ENCODE results near the gene ALAD. TPM values are rescaled to one million over a fixed set of nuclear protein-coding genes. Genes with fewer than 3 reads are reported as not detected.
"Not testable (repeated sequence)": the region's sequence is repeated elsewhere in the genome, so short reads cannot be mapped to it uniquely, and the experiment has no call there.

The ALAD gene
- 8.1 TPM for polyA plus RNA-seq (2013, experiment 1 of 2)
- 8.3 TPM for polyA plus RNA-seq (2013, experiment 2 of 2)

GRCh38 chr9:113401027-113401792 is at the start of gene ALAD:
TSS of gene ALAD (minus strand) at chr9:113401284. CDS start at chr9:113393559, 7,725 bp downstream.
- Histone ChIP-seq H3K27me3 (ENCODE audit: insufficient read depth, low read length, poor library complexity) (no peaks in the 10 kb centered on the region), H3K4me3 (ENCODE audit: low read length) (peak within 1 kb of the TSS; percentile 86), H3K4me1 (ENCODE audit: control insufficient read depth, low read depth, low read length) (no peaks in the 10 kb centered on the region), H3K27ac (ENCODE audit: low read depth, low read length) (peak within 1 kb of the TSS; percentile 61), H2BK5ac (ENCODE audit: low read length) (no peak within 1 kb of the TSS), H3K4ac (ENCODE audit: low read depth, low read length) (no peak within 1 kb of the TSS), H2BK120ac (ENCODE audit: low read depth, low read length) (no peak within 1 kb of the TSS), H3K9ac (ENCODE audit: low read length) (peak within 1 kb of the TSS; percentile 90), H2BK15ac (replicated peaks; ENCODE audit: low read depth) (peak within 1 kb of the TSS; percentile 13), H4K8ac (ENCODE audit: low read depth, low read length) (no peak within 1 kb of the TSS), H3K23ac (ENCODE audit: low read length) (no peak within 1 kb of the TSS), H3K18ac (ENCODE audit: low read length) (peak within 1 kb of the TSS; percentile 19), H4K5ac (ENCODE audit: low read length) (no peak within 1 kb of the TSS), H3K4me2 (ENCODE audit: low read length) (peak within 1 kb of the TSS; percentile 48), H2AK5ac (ENCODE audit: low read length) (no peak within 1 kb of the TSS), H3K36me3 (ENCODE audit: control insufficient read depth, insufficient read depth, low read length) (no peaks in the 10 kb centered on the region), H3K79me1 (ENCODE audit: low read length) (no peaks in the 10 kb centered on the region), H3K79me2 (ENCODE audit: control insufficient read depth, insufficient read depth, low read length) (no peaks in the 10 kb centered on the region), H3K56ac (ENCODE audit: low read length) (peak within 1 kb of the TSS; percentile 92)
- WGBS (ENCODE audit: extremely low coverage, insufficient coverage, low lambda C conversion rate): no CpG with 5 or more reads among the region's 50 CpGs
- peak; percentile 99 for DNase-seq

GRCh38 chr9:113449376-113449775 is 48.3 kb upstream of the ALAD start:
- no peak overlapping the region for H2BK5ac ChIP-seq (ENCODE audit: low read length)
- H2BK120ac ChIP-seq (ENCODE audit: low read depth, low read length): no peak overlapping the region
- H3K23ac ChIP-seq (ENCODE audit: low read length): no peak overlapping the region

GRCh38 chr9:113446323-113446740 is 45.2 kb upstream of the ALAD start:
- Histone ChIP-seq H2AK5ac (ENCODE audit: low read length) (no peak overlapping the region), H3K79me1 (ENCODE audit: low read length) (no peaks in the 10 kb centered on the region), H2BK15ac (replicated peaks; ENCODE audit: low read depth) (no peak overlapping the region), H3K23ac (ENCODE audit: low read length) (no peak overlapping the region), H3K4ac (ENCODE audit: low read depth, low read length) (no peak overlapping the region), H3K9ac (ENCODE audit: low read length) (no peak overlapping the region), H3K4me1 (ENCODE audit: control insufficient read depth, low read depth, low read length) (no peaks in the 10 kb centered on the region), H4K5ac (ENCODE audit: low read length) (no peak overlapping the region), H4K8ac (ENCODE audit: low read depth, low read length) (no peak overlapping the region), H3K36me3 (ENCODE audit: control insufficient read depth, insufficient read depth, low read length) (no peaks in the 10 kb centered on the region), H3K18ac (ENCODE audit: low read length) (no peak overlapping the region), H3K4me2 (ENCODE audit: low read length) (no peak overlapping the region), H3K56ac (ENCODE audit: low read length) (no peak overlapping the region), H2BK120ac (ENCODE audit: low read depth, low read length) (peak overlapping the region; percentile 14), H3K4me3 (ENCODE audit: low read length) (no peak overlapping the region), H2BK5ac (ENCODE audit: low read length) (no peak overlapping the region), H3K27ac (ENCODE audit: low read depth, low read length) (no peak overlapping the region), H3K27me3 (ENCODE audit: insufficient read depth, low read length, poor library complexity) (no peaks in the 10 kb centered on the region), H3K79me2 (ENCODE audit: control insufficient read depth, insufficient read depth, low read length) (no peaks in the 10 kb centered on the region)
- WGBS (ENCODE audit: extremely low coverage, insufficient coverage, low lambda C conversion rate): no CpG with 5 or more reads among the region's 3 CpGs
- DNase-seq: peak; percentile 74

More at GRCh38 chr9:113449376-113449775, 48.3 kb upstream of the ALAD start:
- Histone ChIP-seq H2BK15ac (replicated peaks; ENCODE audit: low read depth) (no peak overlapping the region), H3K9ac (ENCODE audit: low read length) (no peak overlapping the region), H3K4me3 (ENCODE audit: low read length) (no peak overlapping the region), H3K18ac (ENCODE audit: low read length) (no peak overlapping the region), H2AK5ac (ENCODE audit: low read length) (no peak overlapping the region), H3K27me3 (ENCODE audit: insufficient read depth, low read length, poor library complexity) (no peaks in the 10 kb centered on the region), H3K4me1 (ENCODE audit: control insufficient read depth, low read depth, low read length) (no peaks in the 10 kb centered on the region), H3K36me3 (ENCODE audit: control insufficient read depth, insufficient read depth, low read length) (no peaks in the 10 kb centered on the region), H3K27ac (ENCODE audit: low read depth, low read length) (no peak overlapping the region), H3K79me1 (ENCODE audit: low read length) (no peaks in the 10 kb centered on the region), H4K5ac (ENCODE audit: low read length) (no peak overlapping the region), H3K79me2 (ENCODE audit: control insufficient read depth, insufficient read depth, low read length) (no peaks in the 10 kb centered on the region), H4K8ac (ENCODE audit: low read depth, low read length) (no peak overlapping the region), H3K56ac (ENCODE audit: low read length) (no peak overlapping the region), H3K4ac (ENCODE audit: low read depth, low read length) (no peak overlapping the region), H3K4me2 (ENCODE audit: low read length) (no peak overlapping the region)
- no CpG with 5 or more reads among the region's 2 CpGs for WGBS (ENCODE audit: extremely low coverage, insufficient coverage, low lambda C conversion rate)
- DNase-seq: no peak

GRCh38 chr9:113444736-113445135 is 43.7 kb upstream of the ALAD start:
- H3K36me3 ChIP-seq (ENCODE audit: control insufficient read depth, insufficient read depth, low read length): no peaks in the 10 kb centered on the region
- no peaks in the 10 kb centered on the region for H3K27me3 ChIP-seq (ENCODE audit: insufficient read depth, low read length, poor library complexity)
- no peak overlapping the region for H2BK120ac ChIP-seq (ENCODE audit: low read depth, low read length)
- H3K4me2 ChIP-seq (ENCODE audit: low read length): no peak overlapping the region
- no peaks in the 10 kb centered on the region for H3K79me1 ChIP-seq (ENCODE audit: low read length)
- H3K23ac ChIP-seq (ENCODE audit: low read length): no peak overlapping the region
- no peak overlapping the region for H3K4me3 ChIP-seq (ENCODE audit: low read length)
- no peak overlapping the region for H4K5ac ChIP-seq (ENCODE audit: low read length)
- H4K8ac ChIP-seq (ENCODE audit: low read depth, low read length): no peak overlapping the region
- no peak overlapping the region for H3K18ac ChIP-seq (ENCODE audit: low read length)
- DNase-seq: no peak
- H3K79me2 ChIP-seq (ENCODE audit: control insufficient read depth, insufficient read depth, low read length): no peaks in the 10 kb centered on the region
- H2BK5ac ChIP-seq (ENCODE audit: low read length): no peak overlapping the region
- no peak overlapping the region for H3K9ac ChIP-seq (ENCODE audit: low read length)
- H3K56ac ChIP-seq (ENCODE audit: low read length): no peak overlapping the region
- no peak overlapping the region for H2AK5ac ChIP-seq (ENCODE audit: low read length)
- no peak overlapping the region for H2BK15ac ChIP-seq (replicated peaks; ENCODE audit: low read depth)
- H3K27ac ChIP-seq (ENCODE audit: low read depth, low read length): no peak overlapping the region
- no CpG with 5 or more reads among the region's 2 CpGs for WGBS (ENCODE audit: extremely low coverage, insufficient coverage, low lambda C conversion rate)
- H3K4me1 ChIP-seq (ENCODE audit: control insufficient read depth, low read depth, low read length): no peaks in the 10 kb centered on the region
- H3K4ac ChIP-seq (ENCODE audit: low read depth, low read length): no peak overlapping the region

GRCh38 chr9:113437716-113438115 is 36.6 kb upstream of the ALAD start:
- not testable (repeated sequence) for H2BK120ac ChIP-seq (ENCODE audit: low read depth, low read length); H3K4me3 ChIP-seq (ENCODE audit: low read length); H2AK5ac ChIP-seq (ENCODE audit: low read length); H3K56ac ChIP-seq (ENCODE audit: low read length); H3K27ac ChIP-seq (ENCODE audit: low read depth, low read length); H3K79me1 ChIP-seq (ENCODE audit: low read length); H3K4ac ChIP-seq (ENCODE audit: low read depth, low read length); H4K5ac ChIP-seq (ENCODE audit: low read length); H3K23ac ChIP-seq (ENCODE audit: low read length); DNase-seq; H3K36me3 ChIP-seq (ENCODE audit: control insufficient read depth, insufficient read depth, low read length); H3K4me1 ChIP-seq (ENCODE audit: control insufficient read depth, low read depth, low read length); H4K8ac ChIP-seq (ENCODE audit: low read depth, low read length); H3K9ac ChIP-seq (ENCODE audit: low read length); H2BK5ac ChIP-seq (ENCODE audit: low read length); H3K18ac ChIP-seq (ENCODE audit: low read length); H3K79me2 ChIP-seq (ENCODE audit: control insufficient read depth, insufficient read depth, low read length); H3K4me2 ChIP-seq (ENCODE audit: low read length); H2BK15ac ChIP-seq (replicated peaks; ENCODE audit: low read depth); H3K27me3 ChIP-seq (ENCODE audit: insufficient read depth, low read length, poor library complexity)
- no CpG with 5 or more reads among the region's 1 CpG for WGBS (ENCODE audit: extremely low coverage, insufficient coverage, low lambda C conversion rate)

All from mesendoderm (in vitro differentiated cells).